Upper lobe of left lung (tissue), 6 donors: ENCODE data around the gene PLVAP. TPM values are rescaled to one million over a fixed set of nuclear protein-coding genes. Genes with fewer than 3 reads are reported as not detected.

Source experiments
- ATAC-seq, 2 donors: fragments of 200-7000 bp; cut with Tn5 transposase; one replicate each; pipeline ENCODE4 v1.9.1; 2022; ENCODE audit warnings: mild to moderate bottlenecking in 2 of 2, moderate library complexity in 2 of 2; ENCODE audit not compliant: low FRiP score in 2 of 2
- DNase-seq, 2 donors: peaks; one replicate each; pipeline ENCODE4 v3.0.0-alpha.2; 2019 to 2020
- H3K27ac ChIP-seq, 4 donors: fragments of 200-600 bp; sonication (generic); one replicate each; pipeline ENCODE4 v1.5.1; 2016 to 2019
- H3K27me3 ChIP-seq, 4 donors: fragments of 200-600 bp; sonication (generic); one replicate each; pipeline ENCODE4 v1.5.1; 2017 to 2019
- H3K36me3 ChIP-seq, 4 donors: fragments of 200-600 bp; sonication (generic); one replicate each; pipeline ENCODE4 v1.5.1; 2016 to 2019
- H3K4me1 ChIP-seq, 4 donors: fragments of 200-600 bp; sonication (generic); one replicate each; pipeline ENCODE4 v1.5.1; 2018 to 2019
- H3K4me3 ChIP-seq, 4 donors: fragments of 200-600 bp; sonication (generic); one replicate each; pipeline ENCODE4 v1.5.1; 2017 to 2019; ENCODE audit warnings: mild to moderate bottlenecking in 2 of 4, moderate library complexity in 1 of 4
- H3K9me3 ChIP-seq, 4 donors: fragments of 200-600 bp; sonication (generic); one replicate each; pipeline ENCODE4 v1.5.1; 2018 to 2019
- CTCF ChIP-seq, 6 experiments: fragments of 450-650 bp in 4 of 6; fragments of 200-600 bp in 2 of 6; sonication (generic) in 2 of 6; IDR thresholded peaks; one replicate each; pipeline ENCODE4 v1.5.1; 2016 to 2019; ENCODE audit warnings: antibody characterized with exemption in 6 of 6
- EP300 ChIP-seq, 4 donors: sonication (generic); formaldehyde crosslinking; IDR thresholded peaks; one replicate each; pipeline ENCODE4 v1.5.1; 2017; ENCODE audit warnings: antibody characterized with exemption in 4 of 4, control low read depth in 2 of 4
- POLR2A ChIP-seq, 4 donors: fragments of 450-650 bp; IDR thresholded peaks; one replicate each; pipeline ENCODE4 v1.5.1; 2016 to 2017; ENCODE audit warnings: antibody characterized with exemption in 4 of 4, mild to moderate bottlenecking in 2 of 4
- POLR2AphosphoS5 ChIP-seq, 2 donors: sonication (generic); formaldehyde crosslinking; IDR thresholded peaks; one replicate each; pipeline ENCODE4 v1.5.1; 2017; ENCODE audit warnings: antibody characterized with exemption in 2 of 2
- WGBS, 2 donors: methylation state at CpG; one replicate each; pipeline ENCODE4 v1.1.5; 2017 to 2018; 5-methylcytosine and 5-hydroxymethylcytosine counted together
- total RNA-seq, 6 donors: library from RNA; depleted of rRNA in 4 of 6; stranded (reverse); fragments of >200 nt in 4 of 6; gene quantifications; one replicate each; pipeline versions ENCODE4 v1.1.0 to v1.2.1, GENCODE V29; 2016 to 2021
- donor health status: DM: no; HTN: no; CAD: no; lungs with moderate emphysema.
- donor health status: DM: no; HTN: yes; CAD: no; lungs with severe emphysema.

PLVAP gene
- total RNA-seq, 6 donors from 2014 or later: 1.0 to 103 (median 6.9) TPM

GRCh38 chr19:17320435-17320834, 56.7 kb downstream of the PLVAP start:
- DNase-seq (no peak), ATAC-seq (no peak)
- WGBS, 2 donors: 87 to 100% methylated on average over 1 to 10 of the region's 11 CpGs
- no peaks in the 10 kb centered on the region for H3K9me3 ChIP-seq
- TF ChIP-seq POLR2AphosphoS5 (IDR thresholded peaks at IDR 0.05) (no peak), CTCF (IDR thresholded peaks at IDR 0.05) (no peak), POLR2A (IDR thresholded peaks at IDR 0.05) (no peak)
- no peak overlapping the region for H3K4me3 ChIP-seq
- H3K36me3 ChIP-seq: peaks cover 17 to 59% (median 40%) of the 10 kb centered on the region in 4 donors
- H3K27me3 ChIP-seq: no peaks in the 10 kb centered on the region
- no peak overlapping the region for H3K27ac ChIP-seq
- H3K4me1 ChIP-seq: peaks cover 0 to 10% (median 0%) of the 10 kb centered on the region in 4 donors

- DNase-seq (peak in 1 of 2 donors; percentile 82), ATAC-seq (no peak)
- no peak for TF ChIP-seq POLR2A (IDR thresholded peaks at IDR 0.05)
- no peak for TF ChIP-seq CTCF (IDR thresholded peaks at IDR 0.05)
- TF ChIP-seq EP300 (IDR thresholded peaks at IDR 0.05): no peak
- Histone ChIP-seq H3K4me1 (peaks cover 0 to 10% (median 0%) of the 10 kb centered on the region in 4 donors), H3K27me3 (no peaks in the 10 kb centered on the region), H3K27ac (no peak overlapping the region), H3K4me3 (no peak overlapping the region), H3K36me3 (peaks cover 17 to 63% (median 43%) of the 10 kb centered on the region in 4 donors), H3K9me3 (no peaks in the 10 kb centered on the region)
- 92 to 96% methylated on average over 40 of the region's 40 CpGs for WGBS, 2 donors
Observed at GRCh38 chr19:17319473-17320238, 57.5 kb downstream of the PLVAP start.

GRCh38 chr19:17318966-17319365, 58.2 kb downstream of the PLVAP start:
- Histone ChIP-seq H3K27ac (no peak overlapping the region), H3K27me3 (no peaks in the 10 kb centered on the region), H3K4me3 (no peak overlapping the region), H3K36me3 (peaks cover 21 to 70% (median 50%) of the 10 kb centered on the region in 4 donors), H3K9me3 (no peaks in the 10 kb centered on the region), H3K4me1 (peaks cover 0 to 8% (median 0%) of the 10 kb centered on the region in 4 donors)
- WGBS, 2 donors: 62 to 100% methylated on average over 2 to 6 of the region's 6 CpGs
- TF ChIP-seq POLR2A (IDR thresholded peaks at IDR 0.05) (no peak), EP300 (IDR thresholded peaks at IDR 0.05) (no peak), CTCF (IDR thresholded peaks at IDR 0.05) (no peak), POLR2AphosphoS5 (IDR thresholded peaks at IDR 0.05) (no peak)
- no peak for DNase-seq
- no peak for ATAC-seq

- Histone ChIP-seq H3K27me3 (no peaks in the 10 kb centered on the region), H3K9me3 (no peaks in the 10 kb centered on the region), H3K36me3 (peaks cover 10 to 55% (median 30%) of the 10 kb centered on the region in 4 donors), H3K4me1 (peaks cover 12 to 23% (median 18%) of the 10 kb centered on the region in 4 donors), H3K4me3 (no peak overlapping the region), H3K27ac (no peak overlapping the region)
- no peak for TF ChIP-seq EP300 (IDR thresholded peaks at IDR 0.05)
- TF ChIP-seq CTCF (IDR thresholded peaks at IDR 0.05): no peak
- TF ChIP-seq POLR2AphosphoS5 (IDR thresholded peaks at IDR 0.05): no peak
- TF ChIP-seq POLR2A (IDR thresholded peaks at IDR 0.05): no peak
- ATAC-seq (no peak), DNase-seq (no peak)
- WGBS, 2 donors: 93 to 95% methylated on average over 13 to 19 of the region's 19 CpGs
Observed at GRCh38 chr19:17314007-17314593, 63.0 kb downstream of the PLVAP start.
